SHP77 treated with DMSO at 0.1 percent for 48 hours (cell line): ENCODE results near the gene MCRS1.
"Not testable (repeated sequence)": the region's sequence is repeated elsewhere in the genome, so short reads cannot be mapped to it uniquely, and the experiment has no call there.

Experiments used
- DNase-seq: peaks from one replicate; lab custom pipeline; 2025; lab: John Stamatoyannopoulos, UW

Gene MCRS1, protein sequence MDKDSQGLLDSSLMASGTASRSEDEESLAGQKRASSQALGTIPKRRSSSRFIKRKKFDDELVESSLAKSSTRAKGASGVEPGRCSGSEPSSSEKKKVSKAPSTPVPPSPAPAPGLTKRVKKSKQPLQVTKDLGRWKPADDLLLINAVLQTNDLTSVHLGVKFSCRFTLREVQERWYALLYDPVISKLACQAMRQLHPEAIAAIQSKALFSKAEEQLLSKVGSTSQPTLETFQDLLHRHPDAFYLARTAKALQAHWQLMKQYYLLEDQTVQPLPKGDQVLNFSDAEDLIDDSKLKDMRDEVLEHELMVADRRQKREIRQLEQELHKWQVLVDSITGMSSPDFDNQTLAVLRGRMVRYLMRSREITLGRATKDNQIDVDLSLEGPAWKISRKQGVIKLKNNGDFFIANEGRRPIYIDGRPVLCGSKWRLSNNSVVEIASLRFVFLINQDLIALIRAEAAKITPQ

DNA sequence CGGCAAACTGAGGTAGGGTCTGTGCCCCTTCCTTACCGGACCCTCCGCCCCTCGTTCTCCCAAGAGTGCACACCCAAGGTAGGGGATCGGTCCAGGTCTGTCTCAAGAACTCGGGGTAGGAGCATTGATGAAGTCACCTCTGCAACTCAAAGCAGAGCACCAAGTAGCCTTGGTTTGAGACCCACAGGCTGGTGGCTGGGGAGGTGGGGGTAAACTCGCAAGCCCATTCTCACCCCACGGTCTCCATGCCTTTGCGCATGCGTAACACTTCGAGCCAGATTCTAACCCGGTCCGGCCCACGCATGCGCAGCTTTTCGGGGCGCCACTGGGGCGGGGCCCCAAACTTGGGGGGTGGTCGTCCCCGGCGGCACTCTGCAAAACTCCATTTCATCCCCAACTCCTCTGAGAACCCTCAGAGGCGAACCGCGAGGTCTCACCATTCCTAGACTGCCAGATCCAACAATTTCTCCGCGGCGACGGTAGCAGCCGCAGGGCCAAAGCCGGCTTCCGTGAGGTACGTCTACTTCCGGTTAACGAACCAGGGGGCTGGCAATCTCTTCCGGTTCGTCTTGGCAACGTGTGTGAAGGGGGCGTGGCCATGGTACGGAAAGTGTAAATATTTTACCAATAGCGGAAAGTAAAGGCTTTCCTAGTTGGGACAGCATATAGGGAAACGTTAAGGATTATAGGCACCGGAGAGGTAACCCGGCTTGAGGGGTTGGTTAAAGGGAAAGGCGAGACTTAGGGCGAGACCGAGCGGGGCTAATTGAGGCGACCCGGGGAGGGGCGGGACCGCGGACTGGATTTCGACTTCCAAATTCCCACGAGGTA is at the start of gene MCRS1:
TSS of gene MCRS1 (minus strand) at position 532 of the 831 bp plus-strand sequence. CDS start 1,411 bp downstream, outside the sequence.
- peak; percentile 79 for DNase-seq

DNA sequence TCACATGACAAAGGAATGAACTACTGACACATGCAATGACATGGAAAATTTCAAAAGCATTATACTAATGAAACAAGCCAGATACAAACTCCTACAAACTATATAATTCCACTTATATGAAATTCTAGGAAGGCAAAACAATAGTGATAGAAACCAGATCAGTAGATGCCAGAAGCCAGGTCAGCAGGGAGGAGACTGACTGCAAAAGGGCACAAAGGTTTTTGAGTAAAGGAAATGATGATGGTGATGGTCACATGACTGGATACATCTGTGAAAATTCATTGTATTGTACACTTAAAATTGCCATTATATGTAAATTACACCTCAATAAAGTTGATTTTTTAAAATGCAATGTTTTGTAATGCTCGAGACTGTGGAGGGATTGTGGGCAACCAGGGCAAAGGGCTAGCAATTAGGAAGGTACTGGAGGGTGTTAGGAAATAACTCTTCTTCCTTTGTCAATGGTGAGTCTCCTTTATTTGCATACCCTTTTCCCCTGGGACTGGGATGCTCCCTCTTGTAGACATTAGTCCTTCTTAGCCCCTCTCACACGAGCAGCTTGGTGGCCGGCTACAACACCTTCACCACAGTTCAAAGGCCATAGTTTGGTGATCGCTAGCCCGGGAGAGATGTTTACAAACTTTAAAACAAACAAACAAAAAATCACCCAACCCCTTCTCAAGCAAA is 48.7 kb upstream of the MCRS1 start:
- no peak for DNase-seq

DNA sequence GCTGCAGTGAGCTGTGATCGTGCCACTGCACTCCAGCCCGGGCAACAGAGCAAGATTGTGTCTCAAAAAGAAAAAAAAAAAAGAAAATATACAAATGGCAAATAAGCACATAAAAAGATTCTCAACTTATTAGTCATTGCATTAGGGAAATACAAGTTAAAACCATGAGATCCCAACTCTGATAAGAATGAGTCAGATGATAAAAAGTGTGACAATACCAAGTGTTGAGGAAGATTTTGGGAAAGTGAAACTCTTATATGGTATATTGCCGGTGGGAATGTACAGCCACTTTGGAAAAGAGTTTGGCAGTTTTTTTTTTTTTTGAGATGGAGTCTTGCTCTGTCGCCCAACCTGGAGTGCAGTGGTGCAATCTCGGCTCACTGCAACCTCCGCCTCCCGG is 47.8 kb upstream of the MCRS1 start:
- no peak for DNase-seq

DNA sequence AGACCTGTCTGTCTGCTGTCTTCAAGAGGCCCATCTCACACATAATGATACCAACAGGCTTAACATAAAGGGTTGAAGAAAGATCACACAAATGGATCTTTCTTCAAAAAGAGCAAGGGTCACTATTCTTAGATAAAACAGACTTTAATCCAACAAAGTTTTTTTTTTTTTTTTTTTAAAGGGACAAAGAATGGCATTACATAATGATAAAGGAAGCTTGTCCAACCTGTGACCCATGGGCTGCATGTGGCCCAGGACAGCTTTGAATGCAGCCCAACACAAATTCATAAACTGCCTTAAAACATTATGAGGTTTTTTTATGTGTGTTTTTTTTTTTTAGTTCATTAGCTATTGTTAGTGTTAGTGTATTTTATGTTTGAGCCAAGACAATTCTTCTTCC is 44.3 kb upstream of the MCRS1 start:
- DNase-seq: no peak

DNA sequence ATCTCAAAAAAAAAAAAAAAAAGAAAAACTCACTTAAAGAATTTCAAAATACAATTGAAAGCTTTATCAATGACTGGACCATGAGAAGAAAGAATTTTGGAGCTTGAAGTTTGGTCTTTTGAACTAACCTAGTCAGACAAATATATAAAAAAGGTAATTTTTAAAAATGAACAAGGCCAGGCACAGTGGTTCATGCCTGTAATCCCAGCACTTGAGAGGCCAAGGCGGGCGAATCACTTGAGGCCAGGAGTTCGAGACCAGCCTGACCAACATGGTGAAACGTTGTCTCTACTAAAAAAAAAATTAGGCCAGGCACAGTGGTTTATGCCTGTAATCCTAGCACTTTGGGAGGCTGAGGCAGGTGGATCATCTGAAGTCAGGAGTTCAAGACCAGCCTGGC is 42.8 kb upstream of the MCRS1 start:
- DNase-seq: not testable (repeated sequence)

DNA sequence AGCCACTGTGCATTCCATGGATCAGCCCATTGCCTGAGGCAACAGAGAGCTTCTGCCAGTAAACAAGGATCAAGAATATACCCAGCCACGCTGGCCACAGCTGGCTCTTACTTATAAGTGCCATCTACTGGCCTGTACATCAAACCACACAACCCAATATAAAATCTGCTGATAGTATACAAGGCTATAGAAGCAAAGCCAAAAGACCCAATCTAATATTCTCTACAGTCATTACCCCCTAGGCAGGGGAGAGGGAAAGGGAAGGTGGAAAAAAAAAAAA is 41.9 kb upstream of the MCRS1 start:
- DNase-seq: no peak

DNA sequence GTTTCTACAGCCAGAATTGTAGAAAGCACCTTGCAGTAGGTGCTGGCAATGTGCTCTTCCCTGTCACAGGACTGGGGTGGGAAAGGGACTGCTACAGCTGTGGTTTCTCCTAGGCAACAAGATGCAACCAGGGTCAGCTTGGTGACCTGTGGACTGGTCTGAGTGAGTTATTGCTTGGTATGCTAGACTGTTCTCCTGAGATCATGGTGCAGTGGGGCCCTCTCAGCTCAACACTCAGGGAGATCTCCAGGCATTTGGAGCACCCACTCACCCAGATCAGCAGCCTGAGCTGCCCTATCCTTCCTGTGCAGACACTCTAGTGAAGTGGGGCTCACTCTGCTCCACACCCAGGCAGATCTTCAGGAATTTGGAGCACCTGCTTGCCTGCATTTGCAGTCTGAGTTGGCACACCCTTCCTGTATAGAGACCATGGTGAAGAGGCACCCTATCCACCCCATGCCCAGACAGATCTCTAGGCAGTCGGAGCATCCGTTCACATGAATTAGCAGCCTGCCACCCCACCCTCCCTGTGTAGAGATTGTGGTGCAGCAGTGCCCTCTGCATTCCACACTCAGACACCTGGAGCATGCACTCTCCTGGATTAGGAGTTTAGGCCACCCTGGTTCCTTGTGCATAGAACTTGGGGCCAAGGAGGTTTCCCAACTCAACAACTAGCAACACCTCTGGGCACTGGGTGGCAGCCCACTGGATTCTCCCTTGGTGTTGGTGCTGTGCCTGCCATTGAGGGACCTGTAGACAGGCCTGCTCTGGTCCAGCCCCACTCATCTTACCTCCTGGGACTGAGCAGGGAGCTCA is 41.3 kb upstream of the MCRS1 start:
- no peak for DNase-seq

DNA sequence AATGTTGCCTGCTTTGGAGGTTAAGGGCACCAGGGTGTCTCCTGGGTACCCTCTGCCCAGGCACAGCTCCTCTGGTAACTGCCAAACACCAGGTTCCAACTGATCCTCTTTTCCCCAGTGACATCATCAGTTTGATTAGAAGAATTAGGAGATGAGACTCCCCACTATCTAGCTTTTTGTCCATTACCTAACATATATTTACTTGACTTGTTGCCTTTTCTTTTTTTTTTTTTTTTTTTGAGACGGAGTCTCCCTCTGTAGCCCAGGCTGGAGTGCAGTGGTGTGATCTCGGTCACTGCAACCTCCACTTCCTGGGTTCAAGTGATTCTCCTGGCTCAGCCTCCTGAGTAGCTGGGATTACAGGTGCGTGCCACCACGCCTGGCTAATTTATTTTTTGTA is 37.6 kb upstream of the MCRS1 start, which contains the start of gene FAM186B:
TSS of gene FAM186B (minus strand) at position 101 of the 400 bp plus-strand sequence. CDS start 162 bp downstream, outside the sequence.
- DNase-seq: not testable (repeated sequence)

DNA sequence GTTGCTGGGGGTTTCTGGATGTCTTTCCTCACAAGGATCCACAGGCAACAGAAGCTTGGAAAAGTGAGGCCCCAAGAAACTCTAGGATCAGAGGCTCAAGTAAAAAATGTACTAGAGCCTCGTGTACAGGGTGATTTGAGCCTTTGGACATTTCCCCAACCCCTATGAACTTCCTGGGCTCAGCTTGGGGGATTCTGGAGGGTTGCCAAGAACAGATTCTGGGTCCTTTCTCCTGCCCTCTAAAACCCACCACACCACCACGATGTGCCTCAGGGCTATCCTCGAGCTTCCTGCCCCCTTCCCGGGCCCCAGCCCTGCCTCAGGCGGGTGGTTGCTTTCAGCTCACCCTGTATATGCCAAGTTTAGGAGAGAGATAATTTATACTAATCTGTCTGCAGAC is 36.9 kb upstream of the MCRS1 start:
- DNase-seq: no peak

DNA sequence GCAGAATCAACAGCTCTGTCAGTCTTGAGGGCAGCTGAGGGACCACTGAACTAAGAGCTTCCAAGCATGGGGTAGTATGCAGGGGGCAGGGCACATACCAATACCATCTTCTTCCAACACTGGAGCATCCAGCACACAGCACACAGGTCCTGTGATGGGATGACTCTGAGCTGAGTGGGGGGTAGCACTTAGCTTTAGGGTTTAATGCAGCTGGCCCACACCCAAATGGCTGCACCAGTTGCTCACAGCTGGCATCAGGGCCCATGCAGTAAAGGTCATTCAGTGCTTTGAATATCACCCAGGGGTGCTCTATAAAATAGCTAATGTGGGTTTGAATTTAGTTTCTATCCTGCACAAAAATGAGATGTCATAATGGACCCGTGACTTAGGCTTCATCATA is 35.8 kb upstream of the MCRS1 start:
- DNase-seq: no peak

DNA sequence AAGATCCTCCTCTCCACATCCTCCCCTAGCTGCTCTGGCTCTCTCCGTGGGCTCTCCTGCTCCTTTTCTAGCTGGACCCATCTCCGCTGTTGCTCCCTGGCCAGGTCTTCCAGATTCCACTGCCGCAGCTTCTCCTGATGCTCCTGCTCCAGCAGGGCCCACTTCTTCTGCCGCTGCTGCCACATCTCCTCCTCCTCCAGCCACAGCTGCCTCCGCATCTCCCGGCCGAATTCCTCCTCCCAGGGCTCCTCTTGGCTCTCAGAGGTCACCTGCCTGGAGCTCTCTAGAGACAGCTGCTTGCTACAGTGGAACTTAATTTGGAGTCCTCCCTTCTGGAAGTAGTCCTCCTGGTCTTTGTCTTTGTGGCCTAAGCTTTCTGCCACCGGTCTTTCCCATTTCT is 32.0 kb upstream of the MCRS1 start:
- DNase-seq: no peak

DNA sequence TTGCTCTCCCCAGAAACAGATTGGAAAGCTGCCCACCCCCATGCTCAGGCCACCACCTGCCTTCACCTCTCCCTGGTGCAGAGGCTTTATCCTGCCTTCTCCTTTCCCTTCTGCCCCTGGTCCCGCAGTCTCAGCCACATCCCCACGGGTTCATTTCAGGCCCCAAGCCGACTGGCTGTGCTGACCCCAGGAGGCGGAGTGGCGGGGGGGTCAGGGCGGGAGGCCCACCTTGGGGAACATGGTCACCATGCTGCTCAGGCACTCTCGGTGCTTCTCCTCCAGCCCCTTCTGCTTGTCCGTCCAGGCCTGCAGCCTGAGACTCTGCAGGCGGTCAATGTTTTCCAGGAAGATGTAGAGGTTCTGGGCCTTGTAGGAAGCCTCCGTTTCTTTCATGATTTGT is 30.6 kb upstream of the MCRS1 start:
- no peak for DNase-seq

DNA sequence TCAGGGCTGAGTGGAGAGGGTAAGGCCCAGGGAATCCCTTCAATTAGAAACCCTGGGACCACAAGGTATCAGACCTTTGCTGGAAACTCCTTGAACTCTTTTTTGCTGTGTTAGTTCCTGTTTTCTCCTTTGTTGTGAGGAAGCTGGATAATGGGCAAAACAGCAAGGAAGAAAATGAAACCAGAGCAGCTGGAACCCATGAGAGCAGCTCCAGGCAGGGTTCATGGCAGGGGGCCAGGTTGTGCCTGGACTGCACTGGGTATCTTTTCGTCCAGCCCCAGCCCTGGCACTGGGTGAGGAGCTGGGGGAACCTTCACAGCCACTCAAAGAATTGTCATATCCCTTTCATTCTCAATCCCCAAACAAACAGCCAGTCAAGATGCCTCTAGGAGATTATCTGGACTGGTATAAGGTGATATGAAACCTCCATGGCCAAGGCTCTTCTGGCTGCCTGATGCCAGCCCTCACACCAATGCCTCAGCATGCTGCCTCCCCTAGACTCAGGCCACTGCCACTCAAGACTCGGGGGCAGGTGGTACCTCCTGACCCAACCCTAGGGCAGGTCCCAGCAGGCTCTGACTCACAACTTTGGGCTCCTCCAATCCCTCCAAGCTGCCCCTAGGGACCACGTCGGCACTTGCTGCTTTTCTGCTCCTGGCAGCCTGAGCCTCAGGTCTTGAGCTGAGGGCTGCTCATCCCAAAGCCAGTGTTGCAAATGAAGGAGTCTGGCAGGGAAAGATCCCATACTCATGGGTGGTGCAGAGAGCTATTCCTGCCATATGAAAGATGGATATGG is 21.0 kb upstream of the MCRS1 start:
- no peak for DNase-seq

DNA sequence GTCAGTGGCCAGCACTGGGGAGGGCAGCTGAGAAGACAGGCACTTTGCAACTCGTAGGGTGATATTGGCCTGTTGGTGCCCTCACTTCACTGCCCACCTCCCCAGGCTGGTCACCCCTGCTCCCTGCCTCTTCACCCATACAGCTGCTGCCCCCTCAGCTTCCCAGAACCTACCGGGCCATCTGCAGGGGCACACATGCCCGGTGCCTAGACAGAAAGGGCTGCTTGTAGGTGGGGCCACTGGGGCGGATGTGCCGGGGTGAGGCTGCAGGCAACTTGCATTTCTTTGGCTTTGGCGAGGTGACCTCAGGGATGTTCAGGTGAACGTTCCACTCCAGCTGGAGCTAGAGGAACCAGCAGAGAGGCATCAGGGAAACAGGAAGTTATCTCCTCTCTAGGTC is 20.3 kb upstream of the MCRS1 start:
- DNase-seq: no peak

DNA sequence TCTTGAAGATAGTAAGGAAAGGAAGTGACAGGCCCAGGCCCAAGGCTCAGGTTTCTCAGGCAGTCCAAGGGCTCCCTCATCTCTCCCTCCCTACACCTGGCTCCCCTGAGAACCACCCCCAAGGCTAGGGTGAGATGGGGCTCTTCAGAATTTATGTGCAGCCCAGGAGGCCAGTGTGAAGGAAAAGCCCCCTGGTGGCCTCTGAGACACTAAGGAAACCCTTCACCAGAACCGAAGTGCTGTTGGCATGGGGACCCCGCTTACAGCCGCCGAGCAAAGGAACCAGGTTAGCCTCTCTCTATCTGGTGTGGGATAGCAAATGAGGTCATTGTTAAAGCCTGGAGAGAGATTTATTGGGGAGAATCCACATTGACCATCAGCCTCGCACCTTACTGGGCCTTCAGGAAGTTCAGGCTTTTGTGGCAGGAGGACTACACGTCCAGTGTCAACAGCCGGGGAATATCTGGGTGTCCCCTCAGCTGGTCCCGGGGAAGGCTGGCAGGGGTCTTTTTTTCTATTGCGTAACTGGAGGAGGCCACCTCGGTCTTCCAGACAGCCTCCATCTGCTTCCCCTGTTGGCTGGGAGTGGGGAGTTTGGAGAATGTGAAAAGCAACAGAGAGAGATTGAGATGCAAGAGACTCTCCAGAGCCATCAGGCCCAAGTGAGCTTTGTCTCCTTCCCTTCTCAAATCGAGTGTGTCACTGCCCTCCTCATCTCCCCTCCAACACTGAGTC is 19.4 kb upstream of the MCRS1 start:
- DNase-seq: no peak

DNA sequence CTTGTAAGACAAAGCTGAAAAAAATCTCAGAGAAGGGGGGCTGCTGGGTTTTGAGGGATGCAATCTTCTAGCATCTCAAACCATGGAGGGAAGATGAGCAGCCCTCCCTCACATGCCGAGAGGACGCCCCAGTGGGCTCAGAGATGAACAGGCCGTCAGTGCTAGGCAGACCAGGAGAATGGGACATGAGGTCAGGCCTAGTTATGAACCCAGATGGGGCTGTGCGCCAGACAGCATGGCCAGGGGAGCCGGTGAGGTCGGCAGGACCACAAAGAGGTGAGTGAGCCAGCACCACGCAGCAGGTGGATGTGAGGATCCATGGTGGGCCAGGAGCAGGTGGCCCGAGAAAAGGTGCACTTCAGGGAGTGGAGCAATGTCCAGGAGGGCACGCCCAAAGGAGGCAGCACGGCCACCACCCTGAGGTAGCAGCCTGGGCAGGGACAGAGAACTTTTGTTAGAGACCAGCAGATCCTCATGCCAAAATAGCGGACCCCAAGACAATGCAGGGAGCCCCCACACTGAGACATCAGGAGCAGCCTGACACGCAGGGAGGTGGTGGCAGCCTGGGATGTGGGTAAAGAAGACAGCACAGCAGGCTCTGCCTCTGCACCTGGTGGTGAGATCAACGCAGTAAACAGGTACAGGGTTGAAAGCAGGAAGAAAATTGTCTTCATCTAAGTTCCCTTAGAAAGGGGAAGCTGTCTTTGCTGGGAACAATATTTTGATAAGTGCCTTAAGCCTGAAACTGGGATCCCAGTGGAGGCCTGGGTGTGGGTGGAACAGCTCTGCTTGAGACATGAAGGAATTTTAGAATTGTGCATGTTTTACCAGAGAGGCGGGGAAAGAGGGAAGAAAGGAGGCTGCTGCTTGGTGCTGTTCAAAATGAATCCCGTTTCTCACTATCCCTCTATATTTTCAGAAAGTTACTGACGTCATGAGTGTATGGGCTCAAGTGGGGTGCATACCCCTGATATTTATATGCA is 17.8 kb upstream of the MCRS1 start:
- DNase-seq: no peak

DNA sequence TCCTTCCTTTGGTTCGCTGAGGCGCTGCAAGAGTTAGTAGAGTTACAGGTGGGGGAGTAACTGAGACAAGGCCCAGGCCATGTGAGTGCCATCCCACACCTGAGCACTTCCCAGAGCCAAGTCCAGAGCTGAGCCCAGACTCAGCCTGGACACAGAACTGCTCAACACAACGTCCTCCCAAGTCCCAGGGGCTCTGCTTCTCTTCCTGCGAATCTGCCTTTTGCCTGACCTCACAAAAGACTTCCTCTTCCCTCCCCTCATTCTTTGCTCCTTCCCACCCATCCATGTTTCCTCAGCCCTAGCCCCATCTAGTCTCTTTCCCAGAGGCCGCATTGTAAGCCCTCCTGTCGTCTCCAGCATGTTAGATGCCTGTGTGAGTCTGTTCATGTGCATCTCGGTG is 16.6 kb upstream of the MCRS1 start:
- no peak for DNase-seq

DNA sequence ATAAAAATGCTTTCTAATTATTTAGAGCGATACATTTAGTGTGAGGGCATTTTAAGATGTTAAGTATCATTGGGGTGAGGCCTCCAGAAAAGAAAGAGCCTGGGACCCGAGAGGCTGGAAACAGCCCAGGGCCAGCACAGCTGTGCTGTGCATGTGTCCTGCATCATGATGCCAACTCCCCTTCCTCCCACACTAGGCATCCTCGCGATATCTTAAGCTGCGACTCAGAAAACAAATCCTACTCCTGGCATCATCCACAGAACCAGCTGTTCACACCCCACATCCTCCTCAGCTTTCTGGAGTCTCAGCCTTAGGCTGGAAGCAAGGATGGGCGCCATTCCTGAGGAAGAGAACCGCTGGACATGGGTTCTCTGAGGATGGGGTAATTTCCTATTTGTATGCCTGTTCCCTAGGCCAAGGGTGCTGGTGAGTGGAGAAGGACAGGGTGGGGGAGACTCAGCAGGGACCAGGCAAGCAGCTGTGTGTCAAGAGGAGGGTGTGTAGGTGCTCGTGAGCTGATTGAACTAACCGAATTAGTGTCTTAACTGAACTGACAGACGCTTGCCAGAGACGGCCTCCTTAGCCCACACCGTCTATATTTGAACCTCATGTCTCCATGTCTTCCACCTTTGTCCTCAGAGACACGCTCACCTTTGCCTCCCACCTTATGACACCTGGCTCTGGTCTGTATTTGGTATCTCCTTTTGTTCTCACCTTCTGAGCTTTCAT is 15.6 kb upstream of the MCRS1 start:
- DNase-seq: no peak
